ENCODE data around the gene CCZ1B. TPM values are rescaled to one million over a fixed set of nuclear protein-coding genes. Genes with fewer than 3 reads are reported as not detected.
"Not testable (repeated sequence)": the region's sequence is repeated elsewhere in the genome, so short reads cannot be mapped to it uniquely, and the experiment has no call there.

The CCZ1B gene
- total RNA-seq, 5 donors from 2014 or later (not counting 1 experiment from before 2014, with no cell fraction given): 60.1 to 95.5 (median 85.1) TPM

DNA sequence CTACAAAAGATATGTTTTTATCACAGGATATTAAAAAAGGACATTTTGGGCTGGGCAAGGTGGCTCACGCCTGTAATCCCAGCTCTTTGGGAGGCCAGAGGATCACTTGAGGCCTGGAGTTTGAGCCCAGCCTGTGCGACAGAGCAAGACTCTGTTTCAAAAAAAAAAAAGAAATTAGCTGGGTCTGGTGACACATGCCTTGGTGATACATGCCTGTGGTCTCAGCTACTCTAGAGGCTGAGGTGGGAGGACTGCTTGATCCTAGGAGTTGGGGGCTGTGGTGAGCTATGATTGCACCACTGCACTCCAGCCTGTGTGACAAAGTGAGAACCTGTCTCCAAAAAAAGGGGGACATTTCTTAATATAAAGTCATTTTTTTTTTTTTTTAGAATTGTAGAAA, 25.7 kb downstream of the CCZ1B start:
- H3K27ac Mint-ChIP-seq; DNase-seq; H3K4me1 Mint-ChIP-seq; H3K36me3 ChIP-seq (ENCODE audit: control insufficient read depth in 2 of 2, extremely low read depth in 1 of 2, insufficient read depth in 1 of 2, low read length in 1 of 2); POLR2A ChIA-PET; H3K4me3 ChIP-seq (ENCODE audit: control insufficient read depth in 1 of 2, extremely low read depth in 1 of 2, low read length in 1 of 2); H3K27me3 Mint-ChIP-seq; H3K4me1 ChIP-seq (ENCODE audit: control insufficient read depth in 1 of 2, extremely low read depth in 1 of 2, insufficient read depth in 2 of 2, low read length in 2 of 2); CTCF ChIA-PET; ATAC-seq (replicated peaks in 1 of 4); H3K36me3 Mint-ChIP-seq; H3K9me3 ChIP-seq; H3K4me3 Mint-ChIP-seq; H3K27ac ChIP-seq (ENCODE audit: low read length); H3K27me3 ChIP-seq (replicated peaks in 1 of 2; ENCODE audit: control insufficient read depth in 2 of 2, extremely low read depth in 1 of 2, insufficient read depth in 2 of 2, low read length in 1 of 2); H3K9me3 Mint-ChIP-seq: not testable (repeated sequence)
- WGBS (ENCODE audit: insufficient coverage): no CpG with 5 or more reads among the region's 2 CpGs

DNA sequence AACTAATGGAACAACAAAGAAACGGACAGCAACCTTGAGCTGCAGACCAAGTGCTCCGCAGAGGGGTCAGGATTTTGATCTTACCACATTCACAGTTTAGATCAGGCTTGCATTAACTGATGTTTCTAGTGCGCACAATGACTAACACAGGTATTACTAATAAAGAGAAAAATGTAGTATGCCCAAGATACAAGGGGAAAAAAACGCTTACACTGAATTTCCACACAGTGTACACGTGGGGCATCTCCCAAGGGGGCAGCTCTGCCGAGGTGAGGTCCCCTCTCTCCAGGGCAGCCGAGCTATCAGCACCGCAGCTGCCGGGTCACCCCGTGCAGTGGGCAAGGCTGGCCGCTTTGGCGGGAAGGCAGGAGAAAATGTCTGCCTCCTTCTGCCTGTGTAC, 26.2 kb downstream of the CCZ1B start:
- ATAC-seq (replicated peaks in 1 of 4); H3K27ac ChIP-seq (ENCODE audit: low read length); H3K9me3 Mint-ChIP-seq; H3K36me3 Mint-ChIP-seq; H3K4me1 ChIP-seq (ENCODE audit: control insufficient read depth in 1 of 2, extremely low read depth in 1 of 2, insufficient read depth in 2 of 2, low read length in 2 of 2); H3K4me3 Mint-ChIP-seq; H3K4me3 ChIP-seq (ENCODE audit: control insufficient read depth in 1 of 2, extremely low read depth in 1 of 2, low read length in 1 of 2); H3K27me3 ChIP-seq (replicated peaks in 1 of 2; ENCODE audit: control insufficient read depth in 2 of 2, extremely low read depth in 1 of 2, insufficient read depth in 2 of 2, low read length in 1 of 2); DNase-seq; H3K36me3 ChIP-seq (ENCODE audit: control insufficient read depth in 2 of 2, extremely low read depth in 1 of 2, insufficient read depth in 1 of 2, low read length in 1 of 2); H3K27ac Mint-ChIP-seq; H3K9me3 ChIP-seq; H3K4me1 Mint-ChIP-seq; CTCF ChIA-PET; POLR2A ChIA-PET; H3K27me3 Mint-ChIP-seq: not testable (repeated sequence)
- WGBS (ENCODE audit: insufficient coverage): no CpG with 5 or more reads among the region's 12 CpGs

DNA sequence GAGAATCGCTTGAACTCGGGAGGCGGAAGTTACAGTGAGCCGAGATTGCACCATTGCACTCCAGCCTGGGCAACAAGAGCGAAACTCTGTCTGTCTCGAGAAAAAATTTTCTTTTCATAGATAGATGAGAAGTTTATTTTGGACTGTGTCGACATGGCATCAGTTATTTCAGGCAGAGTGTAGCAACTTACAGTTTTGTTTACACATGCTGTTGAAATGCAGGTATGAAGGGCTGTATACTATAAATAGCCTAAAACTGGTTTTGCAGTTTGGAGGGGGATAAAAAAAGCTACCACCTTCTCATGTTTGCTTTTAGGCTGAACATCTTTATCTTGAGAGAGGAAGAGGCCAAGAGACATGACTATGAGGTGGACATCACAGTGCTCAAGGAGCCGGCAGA, 28.0 kb downstream of the CCZ1B start:
- H3K4me1 Mint-ChIP-seq; H3K27me3 ChIP-seq (replicated peaks in 1 of 2; ENCODE audit: control insufficient read depth in 2 of 2, extremely low read depth in 1 of 2, insufficient read depth in 2 of 2, low read length in 1 of 2); H3K4me1 ChIP-seq (ENCODE audit: control insufficient read depth in 1 of 2, extremely low read depth in 1 of 2, insufficient read depth in 2 of 2, low read length in 2 of 2); CTCF ChIA-PET; H3K36me3 Mint-ChIP-seq; H3K4me3 Mint-ChIP-seq; H3K4me3 ChIP-seq (ENCODE audit: control insufficient read depth in 1 of 2, extremely low read depth in 1 of 2, low read length in 1 of 2); ATAC-seq (replicated peaks in 1 of 4); H3K36me3 ChIP-seq (ENCODE audit: control insufficient read depth in 2 of 2, extremely low read depth in 1 of 2, insufficient read depth in 1 of 2, low read length in 1 of 2); H3K9me3 Mint-ChIP-seq; DNase-seq; H3K27me3 Mint-ChIP-seq; H3K27ac Mint-ChIP-seq; H3K9me3 ChIP-seq; H3K27ac ChIP-seq (ENCODE audit: low read length); POLR2A ChIA-PET: not testable (repeated sequence)
- no CpG with 5 or more reads among the region's 8 CpGs for WGBS (ENCODE audit: insufficient coverage)

DNA sequence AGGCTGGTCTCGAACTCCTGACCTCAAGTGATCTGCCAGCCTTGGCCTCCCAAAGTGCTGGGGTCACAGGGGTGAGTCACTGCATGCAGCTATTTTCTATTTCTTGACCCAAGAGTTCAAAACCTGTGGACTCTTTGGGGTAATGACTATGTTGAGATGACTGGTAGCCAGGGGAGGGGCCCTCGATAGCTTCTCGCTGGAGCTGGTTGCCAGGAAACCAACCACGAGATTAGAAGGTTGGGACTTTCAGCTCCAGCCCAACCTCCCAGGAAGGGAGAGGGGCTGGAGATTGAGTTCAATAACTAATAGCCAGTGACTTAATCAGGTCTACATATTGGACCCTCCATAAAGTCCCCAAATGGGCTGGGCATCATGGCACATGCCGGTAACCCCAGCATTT, 28.9 kb downstream of the CCZ1B start:
- H3K4me1 Mint-ChIP-seq; H3K9me3 Mint-ChIP-seq; H3K27me3 Mint-ChIP-seq; H3K27me3 ChIP-seq (replicated peaks in 1 of 2; ENCODE audit: control insufficient read depth in 2 of 2, extremely low read depth in 1 of 2, insufficient read depth in 2 of 2, low read length in 1 of 2); CTCF ChIA-PET; H3K27ac ChIP-seq (ENCODE audit: low read length); H3K4me3 Mint-ChIP-seq; POLR2A ChIA-PET; H3K36me3 ChIP-seq (ENCODE audit: control insufficient read depth in 2 of 2, extremely low read depth in 1 of 2, insufficient read depth in 1 of 2, low read length in 1 of 2); ATAC-seq (replicated peaks in 1 of 4); H3K9me3 ChIP-seq; H3K4me1 ChIP-seq (ENCODE audit: control insufficient read depth in 1 of 2, extremely low read depth in 1 of 2, insufficient read depth in 2 of 2, low read length in 2 of 2); H3K27ac Mint-ChIP-seq; DNase-seq; H3K36me3 Mint-ChIP-seq; H3K4me3 ChIP-seq (ENCODE audit: control insufficient read depth in 1 of 2, extremely low read depth in 1 of 2, low read length in 1 of 2): not testable (repeated sequence)
- no CpG with 5 or more reads among the region's 5 CpGs for WGBS (ENCODE audit: insufficient coverage)

DNA sequence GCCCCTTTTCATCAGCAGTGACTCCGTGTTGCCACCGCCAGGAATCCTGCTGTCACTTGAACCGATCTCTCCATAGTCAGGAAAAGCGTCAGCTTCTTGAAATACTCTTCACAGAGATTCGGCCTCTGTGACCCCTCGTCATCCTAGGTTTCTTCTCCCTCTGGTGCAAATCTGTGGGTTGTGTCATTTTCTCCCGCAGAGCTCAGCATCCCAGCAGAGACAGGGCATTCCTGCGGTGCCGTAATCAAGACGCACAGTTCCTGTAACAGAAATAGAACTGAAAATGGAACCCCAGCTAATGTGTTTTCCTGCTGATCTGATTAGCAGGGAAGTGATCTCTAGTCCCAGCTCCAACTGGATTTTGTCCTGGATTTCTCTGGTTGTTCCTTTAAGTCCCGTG, 31.8 kb downstream of the CCZ1B start:
- H3K36me3 ChIP-seq (ENCODE audit: control insufficient read depth in 2 of 2, extremely low read depth in 1 of 2, insufficient read depth in 1 of 2, low read length in 1 of 2); ATAC-seq (replicated peaks in 1 of 4); H3K4me3 ChIP-seq (ENCODE audit: control insufficient read depth in 1 of 2, extremely low read depth in 1 of 2, low read length in 1 of 2); H3K36me3 Mint-ChIP-seq; DNase-seq; H3K27ac ChIP-seq (ENCODE audit: low read length); CTCF ChIA-PET; H3K27me3 Mint-ChIP-seq; H3K4me1 ChIP-seq (ENCODE audit: control insufficient read depth in 1 of 2, extremely low read depth in 1 of 2, insufficient read depth in 2 of 2, low read length in 2 of 2); H3K4me3 Mint-ChIP-seq; H3K9me3 ChIP-seq; H3K9me3 Mint-ChIP-seq; H3K27me3 ChIP-seq (replicated peaks in 1 of 2; ENCODE audit: control insufficient read depth in 2 of 2, extremely low read depth in 1 of 2, insufficient read depth in 2 of 2, low read length in 1 of 2); H3K4me1 Mint-ChIP-seq; POLR2A ChIA-PET; H3K27ac Mint-ChIP-seq: not testable (repeated sequence)
- WGBS (ENCODE audit: insufficient coverage): no CpG with 5 or more reads among the region's 11 CpGs

DNA sequence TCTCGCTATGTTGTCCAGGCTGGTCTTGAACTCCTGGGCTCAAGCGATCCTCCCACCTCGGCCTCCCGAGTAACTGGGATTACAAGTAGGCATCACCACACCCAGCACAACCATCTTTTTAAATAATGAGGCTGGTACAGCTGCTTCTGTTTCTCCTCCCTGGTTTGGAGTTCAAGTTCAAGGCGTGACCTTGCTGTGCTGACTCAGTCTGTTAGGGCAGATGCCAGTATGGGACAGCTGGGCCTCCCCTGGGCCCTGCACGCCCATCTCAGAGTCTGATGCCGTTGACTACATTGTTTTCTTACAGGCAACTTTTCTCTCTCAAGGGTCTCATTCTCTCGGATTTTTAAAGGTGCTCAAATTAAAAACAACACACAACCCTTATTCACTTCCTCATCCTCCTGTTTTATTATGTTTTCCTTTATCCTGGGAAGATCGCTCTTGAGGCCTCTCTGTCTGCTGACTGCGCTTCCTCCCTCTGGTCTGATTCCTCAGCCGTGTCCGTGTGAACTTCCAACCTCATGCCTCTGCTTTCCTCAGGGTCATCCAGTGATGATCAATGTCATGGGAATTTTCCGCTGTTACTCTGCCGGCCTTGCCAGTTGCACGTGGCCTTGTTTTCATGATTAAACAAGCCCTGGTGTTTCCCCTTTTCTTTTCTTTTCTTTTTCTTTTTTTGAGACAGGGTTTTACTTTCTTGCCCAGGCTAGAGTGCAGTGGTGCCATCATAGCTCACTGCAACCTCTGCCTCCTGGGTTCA, 33.8 kb downstream of the CCZ1B start:
- DNase-seq; H3K4me3 ChIP-seq (ENCODE audit: control insufficient read depth in 1 of 2, extremely low read depth in 1 of 2, low read length in 1 of 2); H3K36me3 Mint-ChIP-seq; H3K4me1 ChIP-seq (ENCODE audit: control insufficient read depth in 1 of 2, extremely low read depth in 1 of 2, insufficient read depth in 2 of 2, low read length in 2 of 2); H3K9me3 Mint-ChIP-seq; H3K27ac Mint-ChIP-seq; POLR2A ChIA-PET; H3K27me3 Mint-ChIP-seq; CTCF ChIA-PET; H3K4me1 Mint-ChIP-seq; ATAC-seq (replicated peaks in 1 of 4); H3K9me3 ChIP-seq; H3K36me3 ChIP-seq (ENCODE audit: control insufficient read depth in 2 of 2, extremely low read depth in 1 of 2, insufficient read depth in 1 of 2, low read length in 1 of 2); H3K4me3 Mint-ChIP-seq; H3K27me3 ChIP-seq (replicated peaks in 1 of 2; ENCODE audit: control insufficient read depth in 2 of 2, extremely low read depth in 1 of 2, insufficient read depth in 2 of 2, low read length in 1 of 2); H3K27ac ChIP-seq (ENCODE audit: low read length): not testable (repeated sequence)
- no CpG with 5 or more reads among the region's 15 CpGs for WGBS (ENCODE audit: insufficient coverage)

DNA sequence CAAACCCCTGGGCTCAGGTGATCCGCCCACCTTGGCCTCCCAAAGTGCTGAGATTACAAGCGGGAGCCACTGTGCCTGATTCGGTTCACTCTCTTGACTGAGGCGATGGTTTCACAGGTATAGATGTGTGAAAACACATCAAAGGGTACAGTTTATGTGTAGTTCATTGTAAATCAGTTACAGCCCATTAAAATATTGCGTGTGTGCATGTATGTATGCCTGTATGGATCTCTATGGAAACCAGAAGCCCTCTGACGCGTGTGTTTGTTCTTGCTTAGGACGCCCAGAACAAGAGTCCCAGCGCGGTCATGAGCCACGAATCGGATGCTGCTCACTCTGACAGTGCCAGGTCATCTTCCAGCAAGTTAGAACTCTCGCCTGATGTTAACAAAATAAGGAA, 36.7 kb downstream of the CCZ1B start:
- H3K4me3 ChIP-seq (ENCODE audit: control insufficient read depth in 1 of 2, extremely low read depth in 1 of 2, low read length in 1 of 2); H3K9me3 ChIP-seq; H3K27ac ChIP-seq (ENCODE audit: low read length); DNase-seq; POLR2A ChIA-PET; H3K27me3 Mint-ChIP-seq; H3K9me3 Mint-ChIP-seq; H3K27ac Mint-ChIP-seq; CTCF ChIA-PET; H3K4me3 Mint-ChIP-seq; H3K36me3 ChIP-seq (ENCODE audit: control insufficient read depth in 2 of 2, extremely low read depth in 1 of 2, insufficient read depth in 1 of 2, low read length in 1 of 2); H3K36me3 Mint-ChIP-seq; H3K27me3 ChIP-seq (replicated peaks in 1 of 2; ENCODE audit: control insufficient read depth in 2 of 2, extremely low read depth in 1 of 2, insufficient read depth in 2 of 2, low read length in 1 of 2); H3K4me1 ChIP-seq (ENCODE audit: control insufficient read depth in 1 of 2, extremely low read depth in 1 of 2, insufficient read depth in 2 of 2, low read length in 2 of 2); H3K4me1 Mint-ChIP-seq: not testable (repeated sequence)
- peak in 2 of 4 experiments; percentile 44 to 63 for ATAC-seq (replicated peaks in 1 of 4)
- WGBS (ENCODE audit: insufficient coverage): no CpG with 5 or more reads among the region's 13 CpGs

Measured in T-cell (primary cell).